Loucy (cell line): ENCODE measurements around the gene CCDC146.

Experiments
- EZH2phosphoT487 ChIP-seq: fragments of 200-600 bp; IDR thresholded peaks from 2 replicates; pipeline ENCODE4 v1.6.1; 2018; ENCODE audit warnings: antibody characterized with exemption, mild to moderate bottlenecking, moderate library complexity, borderline replicate concordance
- TF ChIP-seq, protein P1 (sequence below): fragments of 200-600 bp; sonication (generic); conservative IDR thresholded peaks from 2 replicates; pipeline ENCODE4 v1.5.1; 2014; ENCODE audit warnings: mild to moderate bottlenecking, antibody characterized with exemption, low read length

DNA sequence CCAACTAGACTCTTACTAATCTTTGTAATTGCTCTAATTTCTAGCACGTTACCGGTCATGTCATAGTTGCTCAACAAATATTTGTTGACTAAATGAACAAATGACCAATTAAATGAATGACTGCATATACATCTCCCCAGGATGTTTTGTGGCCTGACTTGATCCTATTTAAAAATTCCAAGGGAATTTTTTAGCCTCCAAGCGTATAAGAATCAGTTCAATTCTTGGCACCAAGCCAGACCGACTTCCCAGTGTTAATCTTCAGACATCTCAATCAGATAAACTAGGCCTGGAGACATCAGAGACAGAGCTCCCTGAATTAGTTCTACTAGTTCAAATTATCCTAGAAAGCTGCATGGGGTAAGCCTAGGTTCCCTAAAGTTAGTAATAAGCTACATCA lies 197.7 kb downstream of the CCDC146 start:
- TF ChIP-seq, protein P1, sequence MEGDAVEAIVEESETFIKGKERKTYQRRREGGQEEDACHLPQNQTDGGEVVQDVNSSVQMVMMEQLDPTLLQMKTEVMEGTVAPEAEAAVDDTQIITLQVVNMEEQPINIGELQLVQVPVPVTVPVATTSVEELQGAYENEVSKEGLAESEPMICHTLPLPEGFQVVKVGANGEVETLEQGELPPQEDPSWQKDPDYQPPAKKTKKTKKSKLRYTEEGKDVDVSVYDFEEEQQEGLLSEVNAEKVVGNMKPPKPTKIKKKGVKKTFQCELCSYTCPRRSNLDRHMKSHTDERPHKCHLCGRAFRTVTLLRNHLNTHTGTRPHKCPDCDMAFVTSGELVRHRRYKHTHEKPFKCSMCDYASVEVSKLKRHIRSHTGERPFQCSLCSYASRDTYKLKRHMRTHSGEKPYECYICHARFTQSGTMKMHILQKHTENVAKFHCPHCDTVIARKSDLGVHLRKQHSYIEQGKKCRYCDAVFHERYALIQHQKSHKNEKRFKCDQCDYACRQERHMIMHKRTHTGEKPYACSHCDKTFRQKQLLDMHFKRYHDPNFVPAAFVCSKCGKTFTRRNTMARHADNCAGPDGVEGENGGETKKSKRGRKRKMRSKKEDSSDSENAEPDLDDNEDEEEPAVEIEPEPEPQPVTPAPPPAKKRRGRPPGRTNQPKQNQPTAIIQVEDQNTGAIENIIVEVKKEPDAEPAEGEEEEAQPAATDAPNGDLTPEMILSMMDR: no peak
- no peak for TF ChIP-seq EZH2phosphoT487
